ENCODE results near the gene TNK1.
A peak's percentile ranks its signal among the peaks of the same experiment; 100 is the strongest.

Gene TNK1

DNA sequence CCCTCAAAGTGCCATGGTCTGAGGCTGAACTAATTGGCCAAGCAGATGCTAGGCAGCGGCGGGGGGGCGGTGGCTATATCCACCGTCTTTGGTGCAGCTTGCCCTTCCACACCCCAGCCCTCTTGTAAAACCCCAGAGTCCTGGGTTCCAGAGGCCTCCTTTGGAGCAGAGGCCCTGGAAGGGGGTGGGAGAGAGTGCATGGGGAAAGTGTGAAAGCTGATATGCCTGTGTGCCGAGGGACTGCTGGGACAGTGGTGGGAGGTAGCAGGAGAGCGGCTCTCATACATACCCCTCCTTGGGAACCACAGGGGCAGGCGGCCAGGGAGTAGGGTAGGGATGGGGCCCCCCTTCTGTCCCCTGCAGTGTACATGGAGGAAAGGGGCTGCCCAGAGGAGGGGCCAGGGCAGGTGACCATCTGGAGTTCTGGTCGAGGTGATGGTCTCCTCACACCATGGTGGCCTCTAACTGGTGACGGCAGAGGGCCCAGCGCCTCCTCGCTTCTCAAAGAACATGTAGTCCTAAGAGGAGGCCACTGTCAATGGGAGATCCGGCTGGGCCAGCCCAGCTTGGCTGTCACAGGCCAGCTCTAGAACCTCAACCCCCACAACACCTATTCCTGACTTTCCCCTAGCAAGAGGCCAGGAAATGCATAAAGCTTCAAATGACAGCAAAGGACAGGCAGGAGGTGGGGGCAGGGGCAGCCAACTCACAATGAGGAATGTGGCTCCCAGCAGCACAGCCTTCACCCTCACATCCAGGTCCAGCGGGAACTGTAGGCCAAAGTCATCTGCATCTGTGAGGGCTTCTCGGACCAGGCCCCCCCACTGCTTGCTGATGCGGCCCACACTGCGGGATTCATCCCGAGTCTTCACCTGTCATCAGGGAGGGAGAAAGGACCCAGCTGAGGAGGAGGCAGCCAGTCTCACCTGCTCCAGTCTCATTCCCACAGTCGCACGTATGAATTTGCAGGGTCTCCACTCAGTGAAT is 9.3 kb downstream of the TNK1 start:
- DNase-seq (ENCODE audit: low read depth in 2 of 3, low spot score in 1 of 3) = no peak

DNA sequence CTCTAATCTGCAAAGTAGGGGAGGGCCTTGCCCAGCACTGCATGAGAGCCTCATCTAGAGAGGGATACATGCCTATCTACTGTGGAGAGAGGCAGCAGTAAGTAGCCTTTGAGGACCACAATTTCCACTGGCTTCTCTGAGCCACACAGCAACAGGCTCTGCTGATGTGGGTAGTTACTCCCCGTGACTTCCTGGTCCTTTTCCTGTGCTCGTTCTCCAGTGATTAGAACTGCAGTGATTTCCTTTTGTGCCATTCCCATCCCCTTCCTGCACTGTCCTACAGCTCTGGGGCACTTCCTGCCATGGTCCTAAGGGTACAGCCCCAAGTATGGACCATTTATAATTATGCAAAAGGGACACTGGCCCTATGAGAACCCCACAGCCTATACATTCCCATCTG is 10.4 kb downstream of the TNK1 start:
- DNase-seq (ENCODE audit: low read depth in 2 of 3, low spot score in 1 of 3) = no peak

DNA sequence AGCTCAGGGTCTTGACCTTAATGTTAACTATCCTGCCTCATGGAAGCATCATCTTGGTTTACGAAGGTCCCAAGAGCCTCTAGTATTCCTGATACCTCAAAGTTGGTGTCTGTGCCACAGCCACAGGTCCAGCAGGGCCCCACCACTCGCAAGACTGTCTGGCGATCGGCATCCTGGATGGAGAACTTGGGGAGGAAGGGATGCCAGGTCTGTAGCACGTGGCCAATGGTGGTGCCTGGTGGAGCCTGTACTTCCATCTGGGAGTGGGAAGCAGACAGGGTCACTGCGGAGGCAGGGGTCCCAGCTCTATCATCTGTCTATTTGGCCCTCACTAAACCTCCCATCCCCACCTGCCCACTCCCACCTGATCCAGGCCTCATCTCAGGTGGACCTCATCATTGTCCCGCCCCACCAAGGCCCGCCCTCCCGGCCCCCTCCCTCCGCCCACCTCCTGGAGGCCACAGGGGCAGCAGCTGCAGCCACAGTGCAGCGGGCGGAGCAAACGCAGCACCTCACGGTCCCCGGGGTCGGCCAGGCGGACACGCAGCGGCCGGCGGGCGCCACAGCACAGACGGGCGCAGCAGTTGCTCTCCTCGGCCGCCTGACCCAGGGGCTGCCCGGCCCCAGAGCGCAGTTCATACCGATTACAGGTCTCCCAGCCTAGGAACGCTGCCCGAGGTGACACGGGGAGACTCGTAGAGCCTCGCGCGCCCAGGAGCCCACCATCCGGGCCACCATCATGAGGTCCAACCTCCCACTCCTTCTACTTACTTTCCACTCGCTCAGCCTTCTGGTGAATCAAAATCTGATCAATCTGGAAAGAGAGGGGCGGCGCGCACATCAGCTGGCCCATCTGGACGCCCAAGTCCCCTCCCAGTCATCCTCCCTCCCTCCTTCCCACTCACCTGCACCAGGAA is 12.1 kb downstream of the TNK1 start:
- DNase-seq (ENCODE audit: low read depth in 2 of 3, low spot score in 1 of 3) = no peak

DNA sequence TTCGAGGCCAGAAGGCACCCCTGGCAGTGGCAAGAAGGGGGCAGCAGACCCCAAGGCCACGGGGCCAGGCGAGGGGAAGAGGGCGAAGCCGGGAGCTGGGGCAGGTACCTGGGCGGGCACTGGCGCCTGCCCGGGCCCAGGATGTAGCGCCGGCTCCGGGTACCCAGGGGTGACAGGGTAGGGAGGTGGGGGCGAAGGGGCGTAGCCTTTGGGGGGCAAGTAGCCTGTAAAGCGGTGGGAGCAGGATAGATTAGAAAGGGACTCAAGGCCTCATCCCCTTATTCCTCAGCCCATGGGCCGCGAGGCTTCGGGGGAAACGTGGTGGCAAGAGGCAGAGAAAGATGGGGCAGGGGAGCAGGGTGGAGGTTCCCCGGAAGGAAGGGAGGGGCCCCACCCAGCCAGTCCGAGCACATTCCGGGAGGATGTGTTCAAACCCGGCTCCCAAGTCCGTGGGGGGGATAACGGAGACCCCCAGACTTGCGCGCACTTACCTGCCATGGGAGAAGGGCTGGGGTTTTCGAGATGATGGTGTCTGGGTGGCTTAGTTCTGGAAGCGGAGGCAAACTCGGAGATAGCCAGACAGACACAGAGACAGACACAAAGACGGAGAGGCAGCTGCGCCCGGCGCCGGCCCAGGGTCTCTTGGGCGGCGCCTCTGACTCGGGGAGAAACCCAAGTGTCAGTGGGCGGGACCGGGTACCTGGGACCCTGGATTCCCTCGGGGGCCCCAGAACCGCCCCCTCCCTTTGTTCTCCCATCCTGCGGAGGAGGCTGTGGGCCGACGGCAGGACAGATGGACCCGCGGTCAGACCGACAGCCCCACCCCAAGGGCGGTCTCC is 12.9 kb downstream of the TNK1 start:
- peak in 2 of 3 donors; percentile 19 to 25 for DNase-seq (ENCODE audit: low read depth in 2 of 3, low spot score in 1 of 3)

DNA sequence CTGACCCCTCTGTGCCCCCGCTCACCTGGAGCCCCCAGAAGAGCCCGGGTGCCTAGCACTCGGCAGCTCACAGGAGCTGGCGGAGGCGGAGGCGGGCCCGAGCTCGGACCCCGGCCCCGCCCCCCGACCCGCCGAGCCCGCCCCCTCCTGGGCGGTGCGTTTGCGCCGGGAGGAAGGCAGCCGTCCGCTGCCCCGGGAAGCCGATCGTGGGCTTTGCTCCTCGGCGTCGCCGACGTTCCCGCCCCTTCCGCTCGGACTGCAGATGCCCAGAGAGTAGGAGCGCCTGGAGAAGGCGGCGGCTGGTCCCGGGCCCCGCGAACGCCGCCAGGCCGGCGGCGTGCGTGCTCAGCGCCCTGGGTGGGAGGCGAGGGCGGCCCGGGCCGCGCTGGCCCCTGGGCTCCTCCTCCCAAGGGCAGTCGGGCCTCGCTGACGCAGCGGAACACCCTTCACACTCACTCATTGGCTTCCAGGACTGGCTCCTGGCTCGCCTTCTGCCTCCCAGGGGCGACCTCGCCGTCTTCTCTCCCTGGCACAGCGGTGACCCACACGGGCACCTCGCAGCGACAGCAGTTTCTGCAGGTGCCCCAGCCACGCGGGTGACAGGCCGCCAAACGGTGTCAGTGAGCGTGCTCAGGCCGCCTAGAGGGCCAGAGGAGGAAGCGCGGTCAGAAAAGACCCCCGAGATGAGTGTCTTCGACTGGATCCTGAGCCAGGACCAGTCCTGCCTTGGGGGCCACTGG is 13.7 kb downstream of the TNK1 start, which contains the start of gene PLSCR3:
Gene PLSCR3 (minus strand): TSS at position 74 of the 740 bp plus-strand sequence. CDS start 415 bp downstream, outside the sequence.
- DNase-seq (ENCODE audit: low read depth in 2 of 3, low spot score in 1 of 3) = peak; percentile 64 to 82 (median 76)

DNA sequence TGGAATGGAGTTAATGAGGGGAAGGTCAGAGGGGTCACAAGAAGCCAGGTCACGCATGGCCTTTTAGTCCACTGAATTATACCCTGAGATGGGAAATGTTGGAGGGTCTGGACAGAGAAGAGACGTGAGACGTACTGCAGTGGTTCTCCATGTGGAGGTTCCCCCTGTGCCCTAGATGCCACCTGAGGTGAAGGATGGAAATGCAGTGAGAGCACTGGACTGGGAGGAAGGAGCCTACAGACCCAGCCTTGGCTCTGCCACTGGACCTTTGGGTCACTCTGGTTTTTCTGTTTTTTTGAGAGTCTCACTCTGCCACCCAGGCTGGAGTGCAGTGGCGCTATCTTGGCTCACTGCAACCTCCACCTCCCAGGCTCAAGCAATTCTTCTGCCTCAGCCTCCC is 15.3 kb downstream of the TNK1 start:
- no peak for DNase-seq (ENCODE audit: low read depth in 2 of 3, low spot score in 1 of 3)

DNA sequence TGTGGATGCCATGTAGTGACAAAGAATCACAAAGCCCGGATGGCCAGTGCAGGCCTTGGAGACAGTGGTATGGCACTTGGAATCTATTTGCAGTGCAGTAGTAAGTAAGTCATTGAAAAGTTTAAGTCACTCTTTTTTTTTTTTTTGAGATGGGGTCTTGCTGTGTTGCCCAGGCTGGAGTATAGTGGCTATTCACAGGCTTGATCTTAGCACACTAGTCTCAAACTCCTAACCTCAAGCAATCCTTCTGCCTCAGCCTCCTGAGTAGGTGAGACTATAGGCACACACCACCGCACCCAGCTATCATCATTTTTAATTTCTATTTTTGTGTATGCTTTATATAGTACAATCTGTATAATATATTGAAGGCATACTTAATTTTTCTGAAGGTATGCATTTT is 17.7 kb downstream of the TNK1 start:
- DNase-seq (ENCODE audit: low read depth in 2 of 3, low spot score in 1 of 3) = no peak

DNA sequence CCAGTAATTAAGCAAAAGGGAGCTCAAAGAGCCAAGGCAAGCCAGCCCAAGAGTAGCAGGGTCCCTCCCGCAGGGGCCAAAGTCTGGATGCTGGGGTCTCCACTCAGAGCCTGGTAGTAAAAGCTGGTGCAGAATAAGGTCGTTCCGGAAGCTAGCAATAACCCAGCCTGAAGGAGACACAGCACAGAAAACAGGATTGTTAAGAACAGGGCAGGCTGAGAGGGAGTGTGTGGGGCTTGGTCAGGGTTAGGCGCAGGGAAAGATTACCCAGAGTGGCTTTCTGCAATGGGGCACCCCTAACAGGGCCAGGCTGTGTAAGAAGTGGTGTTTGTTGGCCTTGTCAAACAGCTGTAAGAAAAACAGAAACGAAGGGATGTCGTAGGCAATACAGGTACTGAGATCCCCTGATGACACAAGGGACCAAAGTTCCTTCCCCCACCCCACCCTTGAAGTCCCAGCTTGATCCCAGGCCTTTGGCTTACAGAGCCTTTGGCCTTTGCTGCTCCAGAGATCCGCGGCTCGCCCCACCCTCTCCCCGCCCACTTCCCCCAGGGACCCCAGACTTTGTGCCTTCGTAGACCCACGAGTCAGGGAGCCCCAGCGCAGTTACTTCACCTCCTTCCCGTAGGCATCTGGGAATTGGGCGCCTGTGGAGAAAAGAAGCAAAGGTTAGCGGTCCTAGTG is 22.3 kb downstream of the TNK1 start:
- DNase-seq (ENCODE audit: low read depth in 2 of 3, low spot score in 1 of 3) = no peak

DNA sequence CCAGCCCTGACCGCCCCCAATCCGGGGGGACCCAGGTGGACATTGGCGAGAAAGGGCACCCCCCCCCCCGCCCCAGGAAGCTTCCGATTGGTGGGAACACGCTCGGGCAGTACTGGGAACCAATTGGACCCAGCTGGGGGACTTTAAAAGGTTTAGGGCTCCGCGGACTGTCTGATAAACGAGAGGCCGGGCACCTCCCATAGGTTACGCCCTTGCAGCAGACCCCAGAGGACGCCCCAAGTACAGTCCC is 22.8 kb downstream of the TNK1 start:
- no peak for DNase-seq (ENCODE audit: low read depth in 2 of 3, low spot score in 1 of 3)

DNA sequence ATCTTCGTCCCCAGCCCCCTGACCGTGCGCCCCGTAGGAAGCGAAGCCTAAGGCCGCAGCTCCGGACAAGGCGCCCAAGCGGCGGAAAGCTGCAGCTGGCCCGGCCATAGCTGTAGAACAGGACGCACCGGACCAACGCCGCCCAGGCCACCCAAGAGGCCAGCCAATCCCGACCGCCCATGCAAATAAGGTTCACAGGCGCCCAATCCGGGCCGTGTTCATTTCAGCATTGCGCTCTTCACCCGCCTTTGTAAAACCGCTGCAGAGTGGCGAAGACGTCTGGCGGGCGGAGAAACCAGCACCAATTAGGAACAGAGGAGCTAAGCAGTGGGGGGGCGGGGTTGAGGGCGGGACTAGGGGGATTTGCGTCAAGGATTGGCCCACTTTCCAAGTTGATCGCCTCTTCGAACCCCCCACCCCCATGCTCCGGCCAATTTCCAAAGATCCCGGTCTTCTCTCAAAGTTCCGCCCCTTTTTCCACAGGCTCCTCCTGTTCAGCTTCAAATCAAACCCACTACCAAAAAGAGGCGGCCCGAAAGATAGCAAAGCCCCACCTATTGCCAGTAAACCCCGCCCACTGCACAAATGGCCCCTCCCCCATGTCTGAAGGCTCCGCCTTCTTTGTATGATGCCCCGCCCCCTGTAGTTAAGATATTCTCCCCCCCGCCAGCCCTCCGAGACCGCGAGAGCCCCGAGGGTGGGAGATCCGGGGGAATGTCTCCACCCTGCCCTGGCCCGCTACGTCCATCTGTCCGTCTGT is 23.3 kb downstream of the TNK1 start, which contains the start of gene TMEM256:
Gene TMEM256 (minus strand): TSS at position 121 of the 760 bp plus-strand sequence. CDS start 13 bp downstream, at position 108.
- peak; percentile 93 to 95 (median 95) for DNase-seq (ENCODE audit: low read depth in 2 of 3, low spot score in 1 of 3)

DNA sequence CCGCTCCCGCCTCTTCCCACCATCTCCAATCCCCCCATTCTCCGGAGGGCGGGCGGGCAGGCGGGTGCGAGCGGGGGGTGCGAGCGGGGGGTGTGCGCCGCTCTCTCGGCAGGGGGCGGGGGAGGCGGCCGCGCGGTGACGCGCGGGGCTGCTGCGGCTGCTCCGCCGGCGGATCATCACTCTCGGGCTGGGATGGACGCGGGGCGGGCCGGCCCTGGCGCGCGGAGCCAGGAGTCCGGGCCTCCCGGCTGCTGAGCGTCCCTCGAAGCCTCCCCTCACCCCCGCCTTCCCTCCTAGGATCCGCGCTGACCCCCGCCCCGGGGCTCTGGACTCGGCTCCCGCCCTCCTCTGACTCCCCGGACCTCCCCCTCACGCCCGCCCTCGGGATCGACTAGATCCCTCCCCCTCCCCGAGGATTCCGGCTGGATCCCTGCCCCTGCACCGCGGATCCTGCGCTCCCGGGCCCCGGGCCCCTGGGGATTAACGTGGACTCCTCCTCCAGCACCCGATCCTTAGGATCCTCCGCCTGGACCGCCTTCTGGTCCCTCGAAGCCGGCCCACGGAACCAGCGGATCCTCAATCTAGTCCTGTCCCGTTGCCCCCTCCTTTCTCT is 24.0 kb downstream of the TNK1 start:
- peak; percentile 21 to 47 (median 27) for DNase-seq (ENCODE audit: low read depth in 2 of 3, low spot score in 1 of 3)

DNA sequence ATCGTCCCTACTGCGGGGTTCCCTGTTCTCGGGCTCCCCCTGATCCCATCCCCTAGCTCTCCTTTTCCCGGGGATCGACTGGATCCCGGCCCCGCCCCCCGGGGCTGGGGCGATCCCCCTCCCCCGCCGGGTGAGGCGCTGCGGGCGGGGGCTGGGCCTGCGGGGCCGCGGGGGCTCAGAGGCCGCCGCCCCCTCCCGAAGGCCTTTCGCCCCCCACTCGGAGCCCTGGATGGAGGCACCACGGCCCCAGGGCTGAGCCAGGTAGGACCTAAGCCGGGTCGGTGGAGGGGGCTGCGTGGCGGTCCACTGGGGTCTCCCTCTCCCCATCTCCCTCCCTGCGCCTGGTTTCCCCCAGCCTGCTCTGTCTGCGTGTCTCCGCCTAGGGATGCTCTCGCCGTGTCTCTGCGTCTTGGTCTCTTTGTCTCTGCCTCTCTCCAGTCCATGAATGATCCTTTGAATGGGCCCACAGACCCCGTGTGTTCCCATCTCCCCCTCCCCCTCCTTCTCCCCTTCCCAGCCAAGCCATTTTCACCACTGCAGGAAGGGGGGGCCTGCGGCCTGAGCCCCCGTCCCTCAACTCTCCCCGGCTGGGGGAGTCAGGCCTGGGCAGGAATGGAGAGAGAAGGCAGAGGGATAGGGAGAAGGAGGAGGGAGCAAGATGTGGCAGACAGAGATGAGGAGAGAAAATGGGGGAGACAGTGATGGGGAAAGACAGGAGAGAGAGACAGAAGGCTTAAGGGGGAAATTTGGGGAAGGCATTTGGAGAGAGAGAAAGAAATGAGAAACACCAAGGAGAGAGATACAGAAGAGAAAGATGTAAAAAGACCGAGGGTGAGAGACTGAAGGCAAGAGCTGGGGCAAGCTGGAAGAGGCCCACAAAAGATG is 24.7 kb downstream of the TNK1 start:
- no peak for DNase-seq (ENCODE audit: low read depth in 2 of 3, low spot score in 1 of 3)

DNA sequence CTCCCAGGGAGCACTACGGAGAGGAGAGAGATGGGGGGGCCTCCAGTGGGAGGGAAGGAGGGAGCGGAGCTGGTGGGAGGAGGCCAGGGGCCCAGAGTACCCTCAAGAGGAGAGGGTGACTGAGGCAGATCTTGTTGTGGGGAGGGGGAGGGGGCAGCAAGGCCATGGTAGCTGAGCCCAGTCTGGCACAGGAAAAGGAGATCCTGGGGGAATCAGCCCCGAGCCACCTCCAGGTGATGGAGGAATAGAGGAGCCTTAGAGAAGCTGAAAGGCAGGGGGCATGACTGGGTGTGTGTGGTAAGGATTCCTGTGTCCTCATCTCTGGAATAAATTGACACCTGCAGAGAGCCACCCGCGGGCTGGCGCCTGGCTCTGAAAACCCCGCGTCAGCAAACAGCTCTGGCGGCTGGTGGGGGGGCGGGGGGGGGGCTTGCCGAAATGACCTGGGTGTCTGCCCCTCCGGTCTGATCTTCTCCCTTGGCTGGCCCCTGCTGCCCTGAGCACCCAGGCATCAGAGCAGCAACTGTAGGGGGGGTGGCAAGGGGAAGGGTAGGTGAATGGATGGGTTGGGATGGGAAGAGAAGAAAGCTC is 25.4 kb downstream of the TNK1 start:
- no peak for DNase-seq (ENCODE audit: low read depth in 2 of 3, low spot score in 1 of 3)

DNA sequence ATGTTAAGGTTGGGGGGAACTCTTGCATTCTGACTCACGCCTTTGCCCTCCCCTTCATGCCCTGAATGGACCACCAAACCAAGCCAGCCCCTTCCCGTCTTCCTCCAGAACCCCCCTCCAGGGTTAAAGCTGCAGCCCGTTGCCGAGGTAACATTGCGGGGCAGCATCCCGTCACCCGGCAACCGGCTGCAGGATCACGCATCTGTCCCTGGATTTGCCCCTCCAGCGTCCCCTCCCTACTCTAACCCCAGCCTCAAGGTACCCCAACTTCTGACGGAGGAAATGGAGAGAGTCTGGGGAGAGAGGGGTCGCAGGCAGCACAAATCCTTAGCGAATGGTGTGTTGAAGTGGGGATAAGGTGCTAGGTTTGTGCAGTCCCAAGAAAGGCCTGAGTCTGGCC is 26.2 kb downstream of the TNK1 start:
- no peak for DNase-seq (ENCODE audit: low read depth in 2 of 3, low spot score in 1 of 3)

DNA sequence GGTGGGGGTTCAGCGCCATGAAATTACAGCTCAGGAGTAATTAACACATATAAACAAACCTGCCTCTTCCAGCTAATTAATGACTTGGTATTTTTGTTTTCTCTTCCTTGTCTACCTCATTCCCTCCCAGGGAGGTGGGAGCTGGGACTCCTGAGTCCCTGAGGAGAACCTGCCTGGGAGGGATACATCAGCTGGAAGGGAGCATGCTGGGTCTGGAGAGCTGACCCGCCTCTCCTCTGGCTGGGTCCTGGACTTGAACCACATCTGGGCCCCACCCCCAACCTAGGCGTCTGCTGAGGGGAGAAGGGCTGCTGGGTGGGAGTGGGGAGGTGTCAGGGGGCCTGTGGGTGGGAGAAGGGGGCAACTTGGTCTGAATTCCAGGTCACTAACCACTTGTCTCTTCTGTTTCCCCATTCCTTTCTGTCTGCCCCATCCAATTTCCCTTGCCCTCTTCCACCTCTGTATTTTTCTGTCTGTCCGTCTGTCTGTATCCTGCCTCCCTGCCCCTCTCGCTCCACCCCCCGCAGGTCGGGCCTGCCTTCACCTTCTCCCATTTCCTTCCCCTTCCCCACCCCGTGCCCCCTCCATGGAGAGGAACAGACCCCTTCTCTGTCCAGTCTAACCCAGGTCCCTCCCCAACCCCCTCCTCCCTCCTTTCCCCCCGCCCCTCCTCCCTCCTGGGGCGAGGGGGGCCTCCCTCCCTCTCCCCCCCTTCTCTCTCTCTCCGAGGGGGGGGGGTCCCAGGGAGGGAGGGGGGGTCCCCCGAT is 26.8 kb downstream of the TNK1 start, which contains the start of gene NLGN2:
Gene NLGN2 (plus strand): TSS at position 361 of the 767 bp plus-strand sequence. CDS start 411 bp downstream, outside the sequence.
- no peak for DNase-seq (ENCODE audit: low read depth in 2 of 3, low spot score in 1 of 3)

DNA sequence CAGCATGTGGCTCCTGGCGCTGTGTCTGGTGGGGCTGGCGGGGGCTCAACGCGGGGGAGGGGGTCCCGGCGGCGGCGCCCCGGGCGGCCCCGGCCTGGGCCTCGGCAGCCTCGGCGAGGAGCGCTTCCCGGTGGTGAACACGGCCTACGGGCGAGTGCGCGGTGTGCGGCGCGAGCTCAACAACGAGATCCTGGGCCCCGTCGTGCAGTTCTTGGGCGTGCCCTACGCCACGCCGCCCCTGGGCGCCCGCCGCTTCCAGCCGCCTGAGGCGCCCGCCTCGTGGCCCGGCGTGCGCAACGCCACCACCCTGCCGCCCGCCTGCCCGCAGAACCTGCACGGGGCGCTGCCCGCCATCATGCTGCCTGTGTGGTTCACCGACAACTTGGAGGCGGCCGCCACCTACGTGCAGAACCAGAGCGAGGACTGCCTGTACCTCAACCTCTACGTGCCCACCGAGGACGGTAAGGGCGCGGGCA is 27.4 kb downstream of the TNK1 start:
- no peak for DNase-seq (ENCODE audit: low read depth in 2 of 3, low spot score in 1 of 3)

All from stimulated activated CD4-positive, alpha-beta T cell treated with anti-CD3 and anti-CD28 coated beads, Interleukin-12 subunit alpha, Interleukin-12 subunit beta, amount 100 ng/mL, for 48 hours (primary cell).